Caco-2 (cell line): ENCODE results near the gene RAD51B. TPM values are rescaled to one million over a fixed set of nuclear protein-coding genes. Genes with fewer than 3 reads are reported as not detected.

Experiments used
- BruUV-seq: library from RNA; stranded (reverse); fragments of 400-500 nt; replicated peaks from 2 replicates; lab custom pipeline; 2021; lab: Mats Ljungman, UMichigan
- CTCF ChIA-PET: fragments of 300-600 bp; sonication (Branson Sonifier 250); formaldehyde crosslinking; loops from one replicate; lab custom pipeline; 2022; ENCODE audit warnings: antibody characterized with exemption; lab: Charles Lee
- POLR2A ChIA-PET: fragments of 300-600 bp; sonication (Branson Sonifier 250); formaldehyde crosslinking; loops from one replicate; lab custom pipeline; 2022; ENCODE audit warnings: antibody characterized with exemption; lab: Charles Lee
- DNase-seq, 2 experiments: peaks; one replicate each; pipeline versions ENCODE4 v3.0.0 to v3.0.0-alpha.2; 2020 to 2022
- H3K27me3 ChIP-seq: replicated peaks from 2 replicates; pipeline ENCODE4 v1.6.0; 2011; ENCODE audit warnings: low read length; ENCODE audit not compliant: control insufficient read depth, insufficient read depth
- H3K36me3 ChIP-seq: 2 replicates; pipeline ENCODE4 v1.5.1; 2011; ENCODE audit warnings: low read length; ENCODE audit not compliant: control insufficient read depth, insufficient read depth
- H3K4me1 ChIP-seq: fragments of 250-450 bp; sonication (Bioruptor Pico); 2 replicates; pipeline ENCODE4 v1.5.1; 2020; ENCODE audit warnings: mild to moderate bottlenecking
- H3K4me3 ChIP-seq: 2 replicates; pipeline ENCODE4 v1.5.1; 2011; ENCODE audit warnings: low read depth, mild to moderate bottlenecking, control low read depth, low read length
- H3K9me3 ChIP-seq: fragments of 250-450 bp; sonication (Bioruptor Pico); 2 replicates; pipeline ENCODE4 v1.5.1; 2020; ENCODE audit warnings: mild to moderate bottlenecking, moderate library complexity
- H3K27ac Mint-ChIP-seq: one replicate; pipeline ENCODE4 v1.8.0; 2022; ENCODE audit warnings: mixed read lengths; ENCODE audit not compliant: unreplicated experiment
- H3K27me3 Mint-ChIP-seq: one replicate; pipeline ENCODE4 v1.8.0; 2022; ENCODE audit warnings: mixed read lengths; ENCODE audit not compliant: insufficient read depth, unreplicated experiment
- H3K36me3 Mint-ChIP-seq: one replicate; pipeline ENCODE4 v1.8.0; 2022; ENCODE audit warnings: mild to moderate bottlenecking, mixed read lengths; ENCODE audit not compliant: insufficient read depth, unreplicated experiment
- H3K4me1 Mint-ChIP-seq: one replicate; pipeline ENCODE4 v1.8.0; 2022; ENCODE audit warnings: low read depth, mixed read lengths; ENCODE audit not compliant: unreplicated experiment
- H3K4me3 Mint-ChIP-seq: one replicate; pipeline ENCODE4 v1.8.0; 2022; ENCODE audit warnings: mild to moderate bottlenecking, moderate library complexity, mixed read lengths; ENCODE audit not compliant: unreplicated experiment
- H3K9me3 Mint-ChIP-seq: one replicate; pipeline ENCODE4 v1.8.0; 2022; ENCODE audit warnings: mixed read lengths; ENCODE audit not compliant: unreplicated experiment
- CTCF ChIP-seq, 2 experiments: fragments of 200-600 bp in 1 of 2; IDR thresholded peaks; 1 replicate in 1 of 2; 2 replicates in 1 of 2; pipeline versions ENCODE4 v1.5.1 to v1.8.0; 2011 to 2022; ENCODE audit warnings: antibody characterized with exemption in 1 of 2, control low read depth in 1 of 2, inconsistent platforms in 1 of 2, low read depth in 1 of 2, low read length in 1 of 2, mild to moderate bottlenecking in 1 of 2, moderate library complexity in 1 of 2; ENCODE audit not compliant: insufficient read depth in 1 of 2, severe bottlenecking in 1 of 2, unreplicated experiment in 1 of 2
- intact Hi-C: fragments of 100-400 bp; cut with micrococcal nuclease; formaldehyde crosslinking; loops from one replicate; pipeline ENCODE4 v1.10.0; 2022; ENCODE audit not compliant: unreplicated experiment
- total RNA-seq: library from RNA; stranded (reverse); gene quantifications from 2 replicates; pipeline ENCODE4 v1.2.3, GENCODE V29; 2022

Gene RAD51B
- total RNA-seq, 1 experiment from 2014 or later: 16.7 TPM

DNA sequence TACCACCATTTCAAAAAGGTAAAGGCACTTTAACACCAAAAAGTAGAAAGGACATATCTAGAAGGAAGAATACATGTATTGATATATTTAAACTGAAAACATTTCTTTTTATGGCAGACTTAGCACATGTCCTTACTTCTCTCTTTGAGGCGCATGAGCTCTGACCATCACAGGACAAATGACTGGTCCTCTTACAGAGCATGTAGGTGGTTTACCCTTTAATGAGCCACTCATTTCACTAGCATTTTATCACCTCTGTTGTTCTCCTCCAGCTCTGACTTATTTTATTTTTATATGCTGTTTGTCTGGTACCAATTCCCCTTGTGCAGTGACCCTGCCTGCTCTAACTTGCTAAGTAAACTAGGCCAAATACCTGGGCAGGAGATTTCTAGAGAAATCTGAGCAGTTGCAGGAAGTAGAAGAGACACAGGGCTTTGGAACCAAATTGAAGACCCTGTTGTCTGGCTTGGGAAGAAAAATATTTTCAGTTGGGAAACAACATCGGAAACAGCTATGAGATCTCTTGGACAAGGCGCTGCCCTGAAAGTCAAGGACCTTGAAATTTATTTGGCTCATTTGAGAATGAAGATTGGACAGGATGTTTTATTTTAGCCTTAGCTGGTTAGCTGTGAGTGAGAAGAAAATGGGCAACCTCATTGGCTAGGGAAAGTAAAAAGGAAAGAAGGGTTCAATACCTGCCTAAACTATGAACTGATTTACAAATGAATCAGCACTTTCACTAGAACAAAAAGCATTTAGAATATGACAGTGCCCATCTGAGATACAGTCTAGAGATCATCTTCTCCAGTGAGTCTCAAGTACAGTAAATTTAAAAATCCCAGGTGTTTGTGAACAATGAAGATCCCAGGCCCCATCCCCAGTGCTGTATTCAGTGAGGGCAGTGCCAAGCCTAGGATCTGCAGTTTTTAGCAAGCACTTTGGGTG, 598.9 kb downstream of the RAD51B start:
- no peak for DNase-seq
- H3K4me3 ChIP-seq: no peak overlapping the region
- Mint-ChIP-seq H3K27ac (no peak overlapping the region), H3K9me3 (peaks cover 9% of the 10 kb centered on the region), H3K4me3 (no peak overlapping the region), H3K4me1 (no peaks in the 10 kb centered on the region), H3K36me3 (no peaks in the 10 kb centered on the region), H3K27me3 (no peaks in the 10 kb centered on the region)
- H3K4me1 ChIP-seq: peaks cover 3% of the 10 kb centered on the region; the same call in 1 of the 2 replicates
- no peaks in the 10 kb centered on the region for H3K27me3 ChIP-seq
- POLR2A ChIA-PET: no interaction called here
- TF ChIP-seq CTCF (IDR thresholded peaks at IDR 0.05; ENCODE audit: insufficient read depth in 1 of 2, low read depth in 1 of 2, low read length in 1 of 2, severe bottlenecking in 1 of 2, unreplicated experiment in 1 of 2): no peak
- no TSS peak for BruUV-seq
- CTCF ChIA-PET: no interaction called here
- intact Hi-C loops: no loop called here
- H3K9me3 ChIP-seq: no peaks in the 10 kb centered on the region
- H3K36me3 ChIP-seq: no peaks in the 10 kb centered on the region

DNA sequence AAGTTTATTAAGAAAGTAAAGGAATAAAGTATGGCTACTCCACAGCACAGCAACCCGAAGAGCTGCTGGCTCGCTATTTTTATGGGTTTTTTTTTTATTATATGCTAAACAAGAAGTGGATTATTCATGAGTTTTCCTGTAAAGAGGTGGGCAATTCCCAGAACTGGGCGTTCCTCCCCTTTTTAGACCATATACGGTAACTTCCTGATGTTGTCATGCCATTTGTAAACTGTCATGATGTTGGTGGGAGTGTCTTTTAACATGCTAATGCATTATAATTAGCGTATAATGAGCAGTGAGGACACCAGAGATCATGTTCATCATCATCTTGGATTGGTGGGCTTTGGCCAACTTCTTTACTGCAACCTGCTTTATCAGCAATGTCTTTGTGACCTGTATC, 600.8 kb downstream of the RAD51B start:
- Histone ChIP-seq H3K9me3 (no peaks in the 10 kb centered on the region), H3K36me3 (no peaks in the 10 kb centered on the region), H3K4me3 (no peak overlapping the region), H3K27me3 (no peaks in the 10 kb centered on the region), H3K4me1 (no peaks in the 10 kb centered on the region)
- ChIA-PET POLR2A (no interaction called here), CTCF (no interaction called here)
- intact Hi-C loops: no loop called here
- DNase-seq: no peak
- Mint-ChIP-seq H3K4me3 (no peak overlapping the region), H3K9me3 (peaks cover 12% of the 10 kb centered on the region), H3K27me3 (no peaks in the 10 kb centered on the region), H3K4me1 (no peaks in the 10 kb centered on the region), H3K27ac (no peak overlapping the region), H3K36me3 (no peaks in the 10 kb centered on the region)
- no peak for TF ChIP-seq CTCF (IDR thresholded peaks at IDR 0.05; ENCODE audit: insufficient read depth in 1 of 2, low read depth in 1 of 2, low read length in 1 of 2, severe bottlenecking in 1 of 2, unreplicated experiment in 1 of 2)
- no TSS peak for BruUV-seq

- Mint-ChIP-seq H3K9me3 (peaks cover 15% of the 10 kb centered on the region), H3K4me3 (no peak overlapping the region), H3K4me1 (no peaks in the 10 kb centered on the region), H3K27ac (no peak overlapping the region), H3K36me3 (no peaks in the 10 kb centered on the region), H3K27me3 (no peaks in the 10 kb centered on the region)
- POLR2A ChIA-PET: no interaction called here
- no peak for DNase-seq
- H3K27me3 ChIP-seq: no peaks in the 10 kb centered on the region
- H3K9me3 ChIP-seq: no peaks in the 10 kb centered on the region
- H3K4me3 ChIP-seq: no peak overlapping the region
- CTCF ChIA-PET: no interaction called here
- H3K4me1 ChIP-seq: no peaks in the 10 kb centered on the region
- intact Hi-C loops: no loop called here
- TF ChIP-seq CTCF (IDR thresholded peaks at IDR 0.05; ENCODE audit: insufficient read depth in 1 of 2, low read depth in 1 of 2, low read length in 1 of 2, severe bottlenecking in 1 of 2, unreplicated experiment in 1 of 2): no peak
- no peaks in the 10 kb centered on the region for H3K36me3 ChIP-seq
- no TSS peak for BruUV-seq
Observed at GRCh38 chr14:68421116-68421515, 601.5 kb downstream of the RAD51B start.
